GM18951 (cell line): ENCODE data around the gene AJAP1.

Experiments used
- POLR2A ChIP-seq: IDR thresholded peaks from 4 replicates; pipeline ENCODE4 v1.6.1; 2011; ENCODE audit warnings: mild to moderate bottlenecking; ENCODE audit not compliant: insufficient read length, insufficient read depth; ENCODE audit errors: extremely low read depth
- in situ Hi-C: fragments of 300-500 bp; cut with MboI; formaldehyde crosslinking; loops from one replicate; pipeline ENCODE4 v1.12.0; 2022; ENCODE audit warnings: low sequenced_read_pairs, mixed read lengths, inconsistent platforms; ENCODE audit not compliant: unreplicated experiment

Gene AJAP1

GRCh38 chr1:4725416-4725815 lies 71.0 kb downstream of the AJAP1 start:
- in situ Hi-C loops: no loop called here
- TF ChIP-seq POLR2A: no peak

- in situ Hi-C loops: no loop called here
- no peak for TF ChIP-seq POLR2A
Measured at GRCh38 chr1:4726620-4727341, 72.4 kb downstream of the AJAP1 start.

- TF ChIP-seq POLR2A: no peak
- in situ Hi-C loops: no loop called here
Measured at GRCh38 chr1:4728319-4729089, 74.1 kb downstream of the AJAP1 start.

GRCh38 chr1:4729090-4729471 lies 74.7 kb downstream of the AJAP1 start:
- in situ Hi-C loops: no loop called here
- no peak for TF ChIP-seq POLR2A

- in situ Hi-C loops: no loop called here
- no peak for TF ChIP-seq POLR2A
Measured at GRCh38 chr1:4730078-4730477, 75.7 kb downstream of the AJAP1 start.

- in situ Hi-C loops: no loop called here
- no peak for TF ChIP-seq POLR2A
Measured at GRCh38 chr1:4733446-4734177, 79.2 kb downstream of the AJAP1 start.

GRCh38 chr1:4734219-4734618 lies 79.8 kb downstream of the AJAP1 start:
- in situ Hi-C loops: no loop called here
- no peak for TF ChIP-seq POLR2A

- in situ Hi-C loops: no loop called here
Measured at GRCh38 chr1:4734791-4735190, 80.4 kb downstream of the AJAP1 start.

GRCh38 chr1:4736254-4736653 lies 81.8 kb downstream of the AJAP1 start:
- TF ChIP-seq POLR2A: no peak
- in situ Hi-C loops: no loop called here

More at GRCh38 chr1:4734791-4735190, 80.4 kb downstream of the AJAP1 start:
- no peak for TF ChIP-seq POLR2A

GRCh38 chr1:4741876-4742423 lies 87.5 kb downstream of the AJAP1 start:
- no peak for TF ChIP-seq POLR2A
- in situ Hi-C loops: no loop called here

GRCh38 chr1:4743978-4744750 lies 89.8 kb downstream of the AJAP1 start:
- TF ChIP-seq POLR2A: no peak
- in situ Hi-C loops: no loop called here

GRCh38 chr1:4745560-4745959 lies 91.2 kb downstream of the AJAP1 start:
- TF ChIP-seq POLR2A: no peak
- in situ Hi-C loops: no loop called here
